DOHH2 (cell line): Measurements from ENCODE around the gene CFAP97D1.

ENCODE experiments used
- CTCF ChIP-seq: fragments of 200-600 bp; sonication (generic); IDR thresholded peaks from one replicate; pipeline ENCODE4 v1.5.1; 2014; ENCODE audit warnings: antibody characterized with exemption, mild to moderate bottlenecking, low read depth, low read length; ENCODE audit not compliant: poor library complexity, severe bottlenecking
- EZH2phosphoT487 ChIP-seq: fragments of 200-600 bp; sonication (generic); IDR thresholded peaks from 2 replicates; pipeline ENCODE4 v1.6.1; 2017; ENCODE audit warnings: borderline replicate concordance, mild to moderate bottlenecking, antibody characterized with exemption, low read length, moderate library complexity, mixed read lengths

- TF ChIP-seq CTCF (no peak), EZH2phosphoT487 (no peak)
These were observed 5.7 kb upstream of the CFAP97D1 start for GRCh38 chr17:43774304-43775250.
